Adipocyte (in vitro differentiated cells): ENCODE data around the gene EHMT1.

ENCODE experiments used
- DNase-seq: peaks from one replicate; pipeline ENCODE4 v3.0.0-alpha.2; 2015; ENCODE audit warnings: low read depth
- H3K27me3 ChIP-seq: replicated peaks from 2 replicates; pipeline ENCODE4 v1.7.0; 2013; ENCODE audit warnings: mild to moderate bottlenecking, low read length, moderate library complexity; ENCODE audit not compliant: control insufficient read depth, insufficient read depth
- H3K36me3 ChIP-seq: 2 replicates; pipeline ENCODE4 v1.7.0; 2013; ENCODE audit warnings: low read length, mild to moderate bottlenecking, moderate library complexity; ENCODE audit not compliant: control insufficient read depth, insufficient read depth, severe bottlenecking
- H3K4me1 ChIP-seq: 2 replicates; pipeline ENCODE4 v1.7.0; 2013; ENCODE audit warnings: mild to moderate bottlenecking, low read length, moderate library complexity; ENCODE audit not compliant: control insufficient read depth, insufficient read depth
- H3K4me3 ChIP-seq: 2 replicates; pipeline ENCODE4 v1.7.0; 2013; ENCODE audit warnings: mild to moderate bottlenecking, low read length, moderate library complexity
- H3K9ac ChIP-seq: 2 replicates; pipeline ENCODE4 v1.7.0; 2013; ENCODE audit warnings: mild to moderate bottlenecking, low read length, moderate library complexity
- H3K9me3 ChIP-seq: 2 replicates; pipeline ENCODE4 v1.7.0; 2013; ENCODE audit warnings: mild to moderate bottlenecking, low read length, moderate library complexity; ENCODE audit not compliant: control insufficient read depth

EHMT1 gene

DNA sequence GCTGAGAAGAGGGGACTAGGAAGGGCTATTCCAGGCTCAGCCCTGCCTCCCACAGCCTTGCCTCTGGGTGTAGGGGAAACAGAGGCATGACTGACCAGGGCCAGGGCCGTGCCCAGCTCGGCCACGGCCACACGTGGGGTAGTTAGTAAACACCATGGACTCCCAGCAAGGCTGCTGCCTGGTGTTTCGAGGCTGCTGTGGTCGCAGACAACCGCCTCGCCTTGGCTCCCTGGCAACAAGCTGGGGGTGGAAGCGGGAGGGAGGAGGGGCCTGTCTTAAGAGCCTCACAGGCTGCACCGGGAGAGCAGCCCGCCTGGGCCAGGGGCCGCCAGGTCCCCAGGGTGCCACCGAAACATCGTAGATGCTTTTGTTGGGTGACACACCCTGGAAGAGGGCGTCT, 168.6 kb downstream of the EHMT1 start:
- peaks cover 37% of the 10 kb centered on the region for H3K36me3 ChIP-seq
- no peak for DNase-seq

DNA sequence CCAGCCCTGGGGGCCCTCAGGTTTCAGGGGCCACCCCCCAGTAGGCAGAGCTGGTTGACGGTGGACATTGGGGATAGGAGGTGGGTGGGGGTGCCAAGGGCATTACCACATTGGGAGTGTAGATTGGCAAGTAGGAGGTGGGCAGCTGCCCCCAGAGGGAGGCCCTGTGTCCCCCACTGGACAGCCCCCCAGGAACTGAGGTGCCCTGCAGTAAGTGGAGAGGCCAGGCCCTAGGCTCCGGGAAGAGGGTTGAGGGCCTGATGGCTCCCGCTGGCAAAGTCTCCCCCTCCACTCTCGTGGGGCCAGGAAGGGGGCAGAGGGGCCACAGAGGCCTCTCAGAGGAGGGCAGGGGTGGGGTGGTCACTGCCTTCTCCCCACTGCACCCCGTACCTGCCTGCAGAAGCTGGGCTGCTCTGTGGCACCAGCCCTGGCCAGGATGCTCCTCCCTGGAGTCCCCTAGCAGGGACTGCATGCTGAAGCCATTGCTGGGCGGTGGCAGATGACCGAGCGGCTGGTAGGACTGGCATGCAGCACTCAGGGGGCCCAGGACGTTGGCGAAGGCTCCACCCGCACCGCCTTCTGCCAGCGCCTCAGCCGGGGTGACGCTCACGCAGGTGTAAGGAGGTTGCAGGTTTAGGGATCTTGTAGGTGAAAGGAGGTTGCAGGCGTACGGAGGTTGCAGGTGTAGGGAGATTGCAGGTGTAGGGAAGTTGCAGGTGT, 169.1 kb downstream of the EHMT1 start:
- Histone ChIP-seq H3K9ac (no peak overlapping the region), H3K36me3 (peaks cover 37% of the 10 kb centered on the region), H3K4me1 (peaks cover 36% of the 10 kb centered on the region), H3K27me3 (no peaks in the 10 kb centered on the region), H3K9me3 (no peaks in the 10 kb centered on the region), H3K4me3 (no peak overlapping the region)
- no peak for DNase-seq

More for the DNA sequence above, 168.6 kb downstream of the EHMT1 start:
- Histone ChIP-seq H3K27me3 (no peaks in the 10 kb centered on the region), H3K9ac (no peak overlapping the region), H3K9me3 (no peaks in the 10 kb centered on the region), H3K4me1 (peaks cover 36% of the 10 kb centered on the region), H3K4me3 (no peak overlapping the region)

DNA sequence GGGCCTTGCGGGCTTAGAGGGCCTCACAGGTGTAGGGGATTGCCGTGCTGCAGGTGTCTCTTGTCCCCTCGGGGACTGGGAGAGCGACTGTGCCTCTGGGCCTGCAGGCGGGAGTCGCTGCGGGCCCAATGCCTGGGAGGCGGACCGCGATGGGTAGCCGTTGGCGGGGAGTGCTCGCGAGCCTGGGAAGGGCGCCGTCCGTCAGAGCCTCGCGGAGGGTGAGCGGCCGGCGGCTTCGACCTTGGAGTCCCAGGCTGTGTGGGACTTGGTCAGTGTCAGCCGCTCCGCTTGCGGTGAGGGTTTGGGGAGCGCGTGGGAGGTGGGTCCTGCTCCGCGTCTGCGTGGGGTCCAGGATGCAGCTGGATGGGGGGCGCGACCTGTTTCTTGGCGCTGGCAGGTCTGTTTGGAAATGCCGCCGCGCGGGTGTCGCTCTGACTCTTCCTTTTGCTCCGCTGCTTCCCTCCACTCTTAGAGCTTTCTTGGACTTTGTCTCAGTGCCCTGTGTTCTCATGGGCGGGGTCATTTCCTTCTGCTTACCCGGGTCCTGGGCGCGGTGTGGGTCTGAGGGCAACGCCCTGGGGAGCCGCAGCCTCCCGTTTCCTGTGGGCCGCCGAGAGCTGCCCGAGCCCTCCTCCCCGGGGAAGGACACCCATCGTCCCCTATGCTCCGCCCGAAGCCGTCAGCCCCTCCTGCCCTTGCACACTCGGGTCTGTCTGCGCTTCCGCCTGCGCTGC, 169.9 kb downstream of the EHMT1 start:
- no peak for DNase-seq
- Histone ChIP-seq H3K36me3 (peaks cover 37% of the 10 kb centered on the region), H3K4me3 (no peak overlapping the region)

DNA sequence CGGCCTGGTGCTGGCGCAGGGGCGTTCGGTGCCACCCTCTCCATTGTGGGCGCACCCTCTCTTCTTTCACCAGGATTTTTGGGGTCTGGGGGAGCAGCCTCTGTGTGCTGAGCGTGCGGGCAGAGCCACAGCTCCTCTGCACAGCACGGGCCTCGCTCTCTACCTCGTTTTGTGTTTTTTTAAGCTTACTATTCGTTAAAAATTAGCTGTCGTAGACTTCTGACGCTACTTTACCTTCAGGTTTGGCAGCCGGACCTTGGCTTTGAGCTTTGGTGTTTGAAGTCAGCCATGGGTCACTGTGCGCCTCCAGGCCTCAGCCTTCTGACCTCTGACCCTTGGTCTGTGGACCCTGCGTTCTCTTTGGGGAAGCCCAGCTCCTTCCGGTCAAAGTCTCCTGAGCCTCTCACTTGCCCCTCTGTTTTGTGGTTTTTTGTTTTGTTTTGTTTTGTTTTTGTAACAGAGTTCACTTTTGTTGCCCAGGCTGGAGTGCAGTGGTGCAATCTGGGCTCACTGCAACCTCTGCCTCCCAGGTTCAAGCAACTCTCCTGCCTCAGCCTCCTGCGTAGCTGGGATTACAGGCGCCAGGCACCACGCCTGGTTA, 170.6 kb downstream of the EHMT1 start:
- H3K27me3 ChIP-seq = no peaks in the 10 kb centered on the region
- peaks cover 36% of the 10 kb centered on the region for H3K4me1 ChIP-seq
- H3K9ac ChIP-seq = no peak overlapping the region
- H3K4me3 ChIP-seq = no peak overlapping the region
- no peaks in the 10 kb centered on the region for H3K9me3 ChIP-seq
- H3K36me3 ChIP-seq = peaks cover 39% of the 10 kb centered on the region
- no peak for DNase-seq

More for the DNA sequence above, 169.9 kb downstream of the EHMT1 start:
- H3K9me3 ChIP-seq = no peaks in the 10 kb centered on the region
- H3K27me3 ChIP-seq = no peaks in the 10 kb centered on the region
- H3K4me1 ChIP-seq = peaks cover 36% of the 10 kb centered on the region
- H3K9ac ChIP-seq = no peak overlapping the region

DNA sequence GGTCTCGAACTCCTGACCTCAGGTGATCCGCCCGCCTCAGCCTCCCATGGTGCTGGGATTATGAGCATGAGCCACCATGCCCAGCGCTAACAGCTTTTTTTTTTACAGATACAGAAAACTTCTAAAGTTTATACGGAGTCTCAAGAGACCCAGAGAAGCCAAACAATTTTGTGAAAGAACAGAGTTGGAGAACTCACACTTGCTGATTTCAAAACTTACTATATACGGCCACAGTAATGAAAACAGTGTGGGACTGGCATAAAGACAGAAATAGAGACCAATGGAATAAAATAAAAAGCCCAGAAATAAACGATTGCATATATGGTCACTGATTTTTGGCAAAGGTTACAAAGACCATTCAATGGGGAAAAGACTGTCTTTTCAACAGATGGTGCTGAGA, 173.1 kb downstream of the EHMT1 start:
- Histone ChIP-seq H3K9me3 (no peaks in the 10 kb centered on the region), H3K36me3 (peaks cover 52% of the 10 kb centered on the region), H3K4me1 (peaks cover 12% of the 10 kb centered on the region), H3K9ac (no peak overlapping the region), H3K27me3 (no peaks in the 10 kb centered on the region), H3K4me3 (no peak overlapping the region)
- DNase-seq = no peak

DNA sequence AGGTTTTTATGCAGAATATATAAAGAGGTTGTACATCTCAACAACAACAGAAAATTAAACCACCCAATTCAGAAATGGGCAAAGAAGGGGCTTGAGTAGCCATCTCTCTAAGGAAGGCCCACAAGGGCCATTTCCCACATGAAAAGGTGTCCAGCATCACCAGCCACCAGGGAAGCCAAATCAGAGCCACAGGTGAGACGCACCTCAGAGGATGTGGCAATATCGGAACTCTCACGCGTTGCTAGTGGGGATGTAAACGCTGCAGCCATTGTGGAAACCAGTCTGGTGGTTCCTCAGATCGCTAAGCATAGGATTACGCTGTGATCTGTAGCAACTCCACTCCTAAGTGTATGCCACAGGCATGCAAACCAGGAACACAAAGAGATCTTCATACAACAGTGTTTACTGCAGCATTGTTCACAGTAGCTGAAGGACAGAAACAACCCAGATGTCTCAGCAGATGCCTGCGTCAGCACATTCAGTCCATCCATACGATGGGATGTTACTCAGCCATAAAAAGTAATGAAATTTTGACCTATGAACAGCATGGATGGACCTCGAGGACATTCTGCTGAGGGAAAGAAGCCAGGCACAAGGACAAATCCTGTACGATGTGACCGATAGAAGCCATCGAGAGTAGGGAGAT, 174.5 kb downstream of the EHMT1 start:
- Histone ChIP-seq H3K9ac (no peak overlapping the region), H3K27me3 (no peaks in the 10 kb centered on the region), H3K4me1 (peaks cover 9% of the 10 kb centered on the region), H3K4me3 (no peak overlapping the region), H3K36me3 (peaks cover 65% of the 10 kb centered on the region), H3K9me3 (no peaks in the 10 kb centered on the region)
- DNase-seq = no peak

DNA sequence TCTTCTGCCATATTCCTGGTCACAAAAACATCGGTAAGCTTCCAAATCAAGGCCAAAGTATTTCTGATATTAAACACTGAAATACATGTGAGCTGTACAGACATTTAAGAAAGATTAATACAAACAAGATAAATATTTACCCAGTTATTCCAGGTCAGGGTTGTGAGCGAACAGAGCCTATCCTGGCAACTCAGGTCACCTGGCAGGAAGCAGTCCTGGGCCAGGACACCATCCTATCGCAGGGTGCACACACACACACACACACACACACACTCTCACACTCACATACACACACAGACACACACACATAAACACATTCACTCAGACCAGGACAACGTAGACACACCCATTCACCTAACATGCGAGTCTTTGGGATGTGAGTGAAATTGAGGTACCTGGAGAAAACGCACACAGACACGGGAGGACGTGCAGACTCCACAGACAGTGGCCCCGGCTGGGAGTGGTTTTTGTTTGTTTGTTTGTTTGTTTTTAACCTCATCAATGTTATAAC, 176.4 kb downstream of the EHMT1 start:
- DNase-seq = no peak
- no peaks in the 10 kb centered on the region for H3K9me3 ChIP-seq
- no peak overlapping the region for H3K9ac ChIP-seq
- peaks cover 9% of the 10 kb centered on the region for H3K4me1 ChIP-seq
- no peaks in the 10 kb centered on the region for H3K27me3 ChIP-seq
- peaks cover 83% of the 10 kb centered on the region for H3K36me3 ChIP-seq
- no peak overlapping the region for H3K4me3 ChIP-seq

DNA sequence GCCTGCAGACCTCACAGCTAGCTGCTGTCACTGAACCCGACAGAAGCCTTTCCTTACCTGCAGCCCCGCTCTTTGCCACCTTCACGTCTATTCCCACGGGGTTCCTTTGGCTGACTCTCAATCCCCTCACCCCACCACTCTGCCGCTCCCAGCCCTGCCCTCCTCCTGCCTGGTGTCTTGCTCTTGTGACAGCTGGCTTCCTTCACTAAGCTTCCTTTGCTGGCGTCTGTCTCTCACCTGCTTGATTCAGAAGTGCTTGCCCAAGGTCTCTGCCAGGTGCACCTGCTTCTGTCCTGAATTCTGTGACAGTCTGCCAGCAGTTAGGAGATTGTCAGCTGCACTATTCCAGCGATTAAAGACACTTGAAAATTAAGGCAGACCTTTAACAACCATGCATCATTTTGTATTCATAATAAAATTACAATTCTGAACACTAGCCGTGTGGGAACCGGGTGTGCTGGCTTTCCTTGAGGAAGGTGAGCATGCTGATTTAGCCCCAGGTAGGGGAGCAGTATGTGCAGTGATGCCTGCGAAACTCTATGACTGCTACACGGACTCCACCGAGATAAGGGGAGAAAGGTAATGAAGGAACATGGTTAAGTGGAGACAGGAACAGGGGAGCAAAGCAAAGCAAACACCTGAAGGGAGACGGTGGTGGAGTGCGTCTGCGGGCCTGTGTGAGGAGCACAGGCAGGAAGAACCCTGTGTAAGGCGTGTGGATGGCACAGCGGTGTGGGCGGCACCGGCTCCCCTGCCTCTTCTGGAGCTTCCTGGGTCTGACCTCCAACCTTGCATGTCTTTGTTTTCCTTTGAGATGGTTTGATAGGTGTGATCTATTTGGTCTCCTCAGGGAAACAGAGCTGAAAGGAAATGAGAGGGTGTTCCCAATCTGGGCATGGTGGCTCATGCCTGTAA, 178.7 kb downstream of the EHMT1 start:
- Histone ChIP-seq H3K9ac (no peak overlapping the region), H3K36me3 (peaks cover 87% of the 10 kb centered on the region), H3K4me1 (no peaks in the 10 kb centered on the region), H3K4me3 (no peak overlapping the region), H3K27me3 (no peaks in the 10 kb centered on the region), H3K9me3 (no peaks in the 10 kb centered on the region)
- no peak for DNase-seq

DNA sequence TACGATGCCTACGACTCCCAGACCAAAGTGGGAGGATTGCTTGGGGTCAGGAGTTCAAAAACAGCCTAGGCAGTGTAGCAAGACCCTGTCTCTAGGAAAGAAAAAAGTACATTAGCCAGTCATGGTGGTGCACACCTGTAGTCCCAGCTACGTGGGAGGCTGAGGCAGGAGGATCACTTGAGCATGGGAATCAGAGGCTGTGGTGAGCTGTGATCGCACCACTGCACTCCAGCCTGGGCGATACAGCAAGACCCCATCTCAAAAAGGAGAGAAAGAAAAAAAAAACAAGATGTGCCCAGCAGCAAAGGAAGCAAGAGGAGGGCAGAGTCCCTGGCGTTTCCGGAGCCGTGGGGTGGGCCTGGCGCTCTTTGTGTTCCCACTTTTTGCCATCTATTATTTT, 179.3 kb downstream of the EHMT1 start:
- H3K9ac ChIP-seq = no peak overlapping the region
- no peaks in the 10 kb centered on the region for H3K4me1 ChIP-seq
- no peaks in the 10 kb centered on the region for H3K27me3 ChIP-seq
- H3K4me3 ChIP-seq = no peak overlapping the region
- no peak for DNase-seq
- H3K36me3 ChIP-seq = peaks cover 87% of the 10 kb centered on the region
- H3K9me3 ChIP-seq = no peaks in the 10 kb centered on the region

DNA sequence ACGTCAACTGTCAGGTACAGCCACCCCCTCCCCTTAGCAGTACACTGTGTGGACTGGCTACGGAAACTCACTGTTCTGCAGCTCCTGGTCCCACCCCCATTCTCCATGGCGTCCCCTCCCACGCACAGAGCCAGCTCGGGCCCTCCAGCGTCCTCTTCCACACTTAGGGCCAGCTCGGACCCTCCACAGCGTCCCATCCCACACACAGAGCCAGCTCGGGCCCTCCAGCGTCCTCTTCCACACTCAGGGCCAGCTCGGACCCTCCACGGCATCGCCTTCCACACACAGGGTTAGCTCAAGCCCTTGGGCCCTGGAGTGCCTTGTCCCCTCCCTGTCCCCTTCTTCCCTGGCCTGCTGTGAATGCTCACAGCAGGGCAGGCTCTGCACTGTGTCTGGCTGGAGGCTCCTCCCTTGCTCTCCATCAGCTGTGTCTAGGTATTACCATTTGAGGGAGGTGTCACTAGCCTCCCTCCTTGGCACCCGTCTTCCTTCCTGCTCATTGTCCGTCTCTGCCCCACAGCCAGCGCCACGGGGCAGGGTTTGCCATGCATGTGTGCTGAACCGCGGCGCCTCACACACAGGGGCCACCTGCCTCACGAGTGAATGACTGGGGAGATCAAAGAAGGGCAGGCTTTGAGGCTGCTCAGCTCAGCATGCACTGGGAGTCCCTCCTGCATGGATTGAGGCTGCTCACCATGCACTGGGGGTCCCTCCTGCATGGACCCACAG, 180.3 kb downstream of the EHMT1 start:
- H3K36me3 ChIP-seq = peaks cover 89% of the 10 kb centered on the region
- H3K4me1 ChIP-seq = no peaks in the 10 kb centered on the region

More for the DNA sequence above, 180.3 kb downstream of the EHMT1 start:
- H3K4me3 ChIP-seq = no peak overlapping the region
- DNase-seq = no peak
- no peaks in the 10 kb centered on the region for H3K9me3 ChIP-seq
- no peak overlapping the region for H3K9ac ChIP-seq
- H3K27me3 ChIP-seq = no peaks in the 10 kb centered on the region
